Measurements from ENCODE around the gene SOX6.
"Not testable (repeated sequence)": the region's sequence is repeated elsewhere in the genome, so short reads cannot be mapped to it uniquely, and the experiment has no call there.

SOX6 gene

DNA sequence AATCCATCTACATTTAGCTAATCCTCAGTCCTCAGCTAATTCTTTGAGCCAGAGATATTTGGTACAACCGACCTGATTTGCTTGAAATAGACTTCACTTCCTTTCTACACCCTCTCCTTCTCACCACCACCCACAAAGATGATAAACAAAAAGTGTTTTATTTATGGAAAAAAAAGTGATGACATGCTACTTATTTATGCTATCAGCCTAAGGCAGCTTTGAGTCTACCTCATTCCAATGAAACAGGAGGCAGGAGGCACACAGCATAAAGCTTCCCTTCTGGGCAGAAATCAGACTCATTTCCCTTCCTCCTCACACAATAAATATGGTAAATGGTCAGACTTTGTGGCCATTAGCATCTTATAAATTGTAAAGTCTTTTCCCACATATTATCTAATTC lies 325.7 kb downstream of the SOX6 start:
- FAIRE-seq: peak; percentile 6
- TF ChIP-seq, protein P1, sequence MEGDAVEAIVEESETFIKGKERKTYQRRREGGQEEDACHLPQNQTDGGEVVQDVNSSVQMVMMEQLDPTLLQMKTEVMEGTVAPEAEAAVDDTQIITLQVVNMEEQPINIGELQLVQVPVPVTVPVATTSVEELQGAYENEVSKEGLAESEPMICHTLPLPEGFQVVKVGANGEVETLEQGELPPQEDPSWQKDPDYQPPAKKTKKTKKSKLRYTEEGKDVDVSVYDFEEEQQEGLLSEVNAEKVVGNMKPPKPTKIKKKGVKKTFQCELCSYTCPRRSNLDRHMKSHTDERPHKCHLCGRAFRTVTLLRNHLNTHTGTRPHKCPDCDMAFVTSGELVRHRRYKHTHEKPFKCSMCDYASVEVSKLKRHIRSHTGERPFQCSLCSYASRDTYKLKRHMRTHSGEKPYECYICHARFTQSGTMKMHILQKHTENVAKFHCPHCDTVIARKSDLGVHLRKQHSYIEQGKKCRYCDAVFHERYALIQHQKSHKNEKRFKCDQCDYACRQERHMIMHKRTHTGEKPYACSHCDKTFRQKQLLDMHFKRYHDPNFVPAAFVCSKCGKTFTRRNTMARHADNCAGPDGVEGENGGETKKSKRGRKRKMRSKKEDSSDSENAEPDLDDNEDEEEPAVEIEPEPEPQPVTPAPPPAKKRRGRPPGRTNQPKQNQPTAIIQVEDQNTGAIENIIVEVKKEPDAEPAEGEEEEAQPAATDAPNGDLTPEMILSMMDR (IDR thresholded peaks at IDR 0.05; ENCODE audit: insufficient read depth, missing control alignments): no peak
- DNase-seq (ENCODE audit: insufficient read length, low spot score): no peak

DNA sequence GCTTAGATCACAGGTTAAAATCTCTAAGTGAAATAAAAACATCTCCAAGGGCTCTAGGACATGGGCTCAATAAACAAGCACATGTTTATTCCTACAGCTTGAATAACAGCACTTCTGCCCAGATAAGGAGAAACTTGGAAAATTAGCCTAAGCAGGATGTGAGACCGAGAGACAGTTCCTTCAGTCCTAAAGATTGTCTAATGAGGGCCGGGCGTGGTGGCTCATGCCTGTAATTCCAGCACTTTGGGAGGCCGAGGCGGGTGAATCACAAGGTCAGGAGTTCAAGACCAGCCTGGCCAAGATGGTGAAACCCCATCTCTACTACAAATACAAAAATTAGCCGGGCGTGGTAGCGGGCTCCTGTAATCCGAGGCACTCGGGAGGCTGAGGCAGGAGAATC lies 327.2 kb downstream of the SOX6 start:
- not testable (repeated sequence) for FAIRE-seq

DNA sequence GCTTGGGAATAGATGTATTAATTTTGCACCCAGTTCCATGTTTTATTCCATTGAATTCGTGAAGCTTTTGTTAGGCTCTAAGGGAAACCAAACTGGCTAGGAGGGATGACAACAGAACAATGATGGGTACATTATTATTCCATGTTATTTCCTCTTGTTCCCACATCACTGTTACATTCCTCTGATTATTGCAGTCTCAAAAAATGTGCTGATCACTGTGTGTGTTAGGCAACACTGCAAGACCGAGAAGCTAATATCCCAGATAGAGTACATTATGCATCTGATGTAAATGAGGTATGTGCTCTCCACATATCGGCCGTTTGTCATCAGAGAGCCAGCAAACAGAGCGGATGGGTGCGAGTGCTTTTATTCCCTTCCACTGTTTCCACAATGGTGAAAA lies 327.9 kb downstream of the SOX6 start:
- FAIRE-seq: no peak

More for the DNA sequence above, 327.2 kb downstream of the SOX6 start:
- not testable (repeated sequence) for DNase-seq (ENCODE audit: insufficient read length, low spot score)

DNA sequence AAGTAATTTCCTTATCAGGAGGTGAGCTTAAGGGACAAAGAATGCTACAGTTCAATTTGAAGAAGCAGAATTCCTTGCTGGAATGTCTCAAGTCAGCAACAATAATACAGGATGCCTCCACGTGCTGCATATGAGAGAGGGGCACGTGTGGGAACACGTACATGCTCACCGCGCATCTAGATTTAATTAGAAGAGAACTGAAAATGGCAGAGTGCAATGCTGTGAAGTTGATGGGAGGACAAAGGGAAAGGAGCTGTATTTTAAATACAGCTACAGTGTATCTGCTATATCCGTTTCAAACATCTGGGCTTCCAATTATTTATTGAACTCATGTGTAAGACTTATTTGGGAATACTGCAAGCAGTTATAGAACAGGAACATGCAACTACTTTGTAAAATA lies 328.7 kb downstream of the SOX6 start:
- DNase-seq (ENCODE audit: insufficient read length, low spot score) (no peak), FAIRE-seq (no peak)
- TF ChIP-seq, protein P1 (IDR thresholded peaks at IDR 0.05; ENCODE audit: insufficient read depth, missing control alignments): no peak

More for the DNA sequence above, 327.9 kb downstream of the SOX6 start:
- TF ChIP-seq, protein P1 (IDR thresholded peaks at IDR 0.05; ENCODE audit: insufficient read depth, missing control alignments): no peak
- no peak for DNase-seq (ENCODE audit: insufficient read length, low spot score)

DNA sequence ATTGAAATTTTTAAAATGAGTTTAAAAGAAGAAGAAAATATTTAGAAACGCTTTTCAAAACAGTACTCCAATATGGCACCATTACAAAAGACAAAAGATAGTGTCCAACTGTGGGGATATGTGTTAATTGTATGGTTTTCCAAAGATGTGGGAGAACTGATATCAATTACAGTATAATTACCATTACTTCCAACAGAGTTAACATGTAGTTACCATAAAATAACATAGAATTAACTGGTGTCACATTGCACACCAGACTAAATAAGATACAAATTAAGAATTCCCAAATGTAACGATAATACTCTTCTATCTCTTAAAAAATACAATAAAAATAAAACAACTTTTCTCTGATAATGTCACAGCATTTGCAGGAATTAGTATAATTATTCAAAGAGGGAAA lies 329.5 kb downstream of the SOX6 start:
- TF ChIP-seq, protein P1 (IDR thresholded peaks at IDR 0.05; ENCODE audit: insufficient read depth, missing control alignments): no peak
- no peak for DNase-seq (ENCODE audit: insufficient read length, low spot score)
- FAIRE-seq: no peak

DNA sequence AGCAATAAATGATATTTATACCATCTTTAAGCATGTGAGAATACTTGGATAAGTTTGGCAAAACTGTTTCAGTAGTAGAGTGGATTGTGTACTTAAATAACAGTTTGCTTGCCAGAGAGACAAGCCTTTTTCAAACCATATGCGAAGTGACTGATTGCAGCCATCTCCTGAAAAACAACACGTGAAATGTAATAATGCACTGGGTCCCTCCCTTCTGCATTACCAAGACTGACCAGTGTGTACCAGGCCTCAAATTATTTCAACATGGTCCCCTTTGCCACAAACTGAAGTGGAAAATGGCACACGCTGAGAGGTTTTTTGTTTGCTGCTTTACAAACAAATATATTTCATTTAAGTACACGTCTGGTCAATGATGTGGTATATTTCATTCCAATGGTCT lies 337.4 kb downstream of the SOX6 start:
- no peak for FAIRE-seq
- DNase-seq (ENCODE audit: insufficient read length, low spot score): no peak
- TF ChIP-seq, protein P1 (IDR thresholded peaks at IDR 0.05; ENCODE audit: insufficient read depth, missing control alignments): no peak

DNA sequence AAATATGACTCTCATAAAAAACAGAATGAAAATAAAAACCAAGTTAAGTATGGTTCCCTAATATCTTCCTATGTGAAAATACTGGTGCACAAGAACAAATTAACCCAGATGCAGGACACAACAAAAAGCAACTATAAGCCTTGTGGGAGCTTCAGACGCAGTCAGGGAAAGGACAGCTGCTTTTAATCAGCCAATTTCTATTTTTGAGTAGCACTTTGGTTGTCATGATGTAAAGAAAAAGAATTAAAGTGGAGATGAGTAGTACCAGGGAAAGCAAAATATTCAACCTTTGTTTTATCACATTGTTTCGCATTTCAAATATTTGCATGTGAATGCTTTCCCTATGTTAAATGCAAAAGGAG lies 339.9 kb downstream of the SOX6 start:
- TF ChIP-seq, protein P1 (IDR thresholded peaks at IDR 0.05; ENCODE audit: insufficient read depth, missing control alignments): no peak
- FAIRE-seq (no peak), DNase-seq (ENCODE audit: insufficient read length, low spot score) (no peak)
